ENCODE data around the gene FHL5.

DNA sequence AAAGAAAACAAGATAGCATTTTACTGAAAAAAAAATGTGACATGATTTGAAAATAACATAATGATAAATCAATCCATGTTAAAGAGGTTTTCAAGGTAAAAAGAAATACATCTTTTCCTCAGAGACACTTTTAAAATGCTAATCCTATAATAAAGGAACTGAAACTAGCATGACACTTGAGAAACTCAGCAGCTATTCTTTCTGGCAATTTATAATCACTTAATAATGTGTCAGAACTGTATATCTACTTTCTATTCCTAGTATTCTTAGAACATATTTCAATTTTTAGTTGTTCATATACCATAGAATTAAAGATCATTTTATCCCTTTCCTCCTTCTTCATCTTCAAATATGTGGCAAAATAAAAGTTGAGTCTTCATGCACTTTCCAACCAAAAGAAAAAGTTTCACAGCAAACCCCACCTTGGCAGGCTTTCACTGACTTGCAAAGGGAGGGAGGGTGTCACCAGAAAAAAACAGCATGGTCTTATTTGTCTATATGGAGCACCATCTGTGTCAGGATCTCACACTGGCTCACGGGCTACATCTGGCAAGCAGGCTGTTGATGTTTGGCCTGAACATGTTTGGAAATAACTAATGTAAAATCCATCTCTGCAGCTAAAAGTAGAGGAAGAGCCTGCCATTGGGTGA, 48.5 kb downstream of the FHL5 start:
- TF ChIP-seq CTCF (conservative IDR thresholded peaks at IDR 0.05), result no peak
- TF ChIP-seq EZH2 (IDR thresholded peaks at IDR 0.05; ENCODE audit: low read depth), result no peak

All from PC-9 (cell line).